ENCODE results near the gene FFAR4.

FFAR4 gene

GRCh38 chr10:93554760-93555432 is 11.6 kb upstream of the FFAR4 start:
- peak; percentile 81 for DNase-seq (ENCODE audit: low read depth)
- TF ChIP-seq, protein P1, sequence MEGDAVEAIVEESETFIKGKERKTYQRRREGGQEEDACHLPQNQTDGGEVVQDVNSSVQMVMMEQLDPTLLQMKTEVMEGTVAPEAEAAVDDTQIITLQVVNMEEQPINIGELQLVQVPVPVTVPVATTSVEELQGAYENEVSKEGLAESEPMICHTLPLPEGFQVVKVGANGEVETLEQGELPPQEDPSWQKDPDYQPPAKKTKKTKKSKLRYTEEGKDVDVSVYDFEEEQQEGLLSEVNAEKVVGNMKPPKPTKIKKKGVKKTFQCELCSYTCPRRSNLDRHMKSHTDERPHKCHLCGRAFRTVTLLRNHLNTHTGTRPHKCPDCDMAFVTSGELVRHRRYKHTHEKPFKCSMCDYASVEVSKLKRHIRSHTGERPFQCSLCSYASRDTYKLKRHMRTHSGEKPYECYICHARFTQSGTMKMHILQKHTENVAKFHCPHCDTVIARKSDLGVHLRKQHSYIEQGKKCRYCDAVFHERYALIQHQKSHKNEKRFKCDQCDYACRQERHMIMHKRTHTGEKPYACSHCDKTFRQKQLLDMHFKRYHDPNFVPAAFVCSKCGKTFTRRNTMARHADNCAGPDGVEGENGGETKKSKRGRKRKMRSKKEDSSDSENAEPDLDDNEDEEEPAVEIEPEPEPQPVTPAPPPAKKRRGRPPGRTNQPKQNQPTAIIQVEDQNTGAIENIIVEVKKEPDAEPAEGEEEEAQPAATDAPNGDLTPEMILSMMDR (conservative IDR thresholded peaks at IDR 0.05; ENCODE audit: low read depth, low read length): peak; percentile 87
- no peak overlapping the region for H3K4me3 ChIP-seq (ENCODE audit: low read depth, low read length)

DNA sequence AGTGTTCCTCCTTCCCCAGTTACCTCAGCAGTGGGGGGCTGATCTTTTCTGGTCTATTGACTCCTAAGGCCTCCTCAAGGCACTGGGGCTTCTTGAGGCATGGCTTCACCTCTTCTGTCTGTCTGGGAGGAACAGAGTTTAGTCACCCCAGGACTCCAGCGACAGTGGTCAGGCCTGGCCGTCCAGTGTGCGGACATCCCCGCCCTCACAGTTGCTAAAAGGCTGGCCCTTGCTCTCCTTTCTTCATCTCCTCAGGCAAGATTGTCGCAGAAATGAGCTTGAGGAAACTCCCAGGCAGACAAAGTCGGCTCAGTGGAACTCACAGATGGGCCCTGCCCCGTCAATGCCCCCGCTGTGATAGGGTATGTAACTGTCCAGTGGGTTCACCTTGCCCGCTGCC is 7.0 kb upstream of the FFAR4 start:
- no peak overlapping the region for H3K4me3 ChIP-seq (ENCODE audit: low read depth, low read length)
- DNase-seq (ENCODE audit: low read depth): no peak
- TF ChIP-seq, protein P1 (conservative IDR thresholded peaks at IDR 0.05; ENCODE audit: low read depth, low read length): no peak

GRCh38 chr10:93560541-93560940 is 5.9 kb upstream of the FFAR4 start:
- H3K4me3 ChIP-seq (ENCODE audit: low read depth, low read length): no peak overlapping the region
- no peak for DNase-seq (ENCODE audit: low read depth)
- TF ChIP-seq, protein P1 (conservative IDR thresholded peaks at IDR 0.05; ENCODE audit: low read depth, low read length): no peak

- DNase-seq (ENCODE audit: low read depth): no peak
- no peak overlapping the region for H3K4me3 ChIP-seq (ENCODE audit: low read depth, low read length)
- TF ChIP-seq, protein P1 (conservative IDR thresholded peaks at IDR 0.05; ENCODE audit: low read depth, low read length): no peak
These were observed 1.0 kb upstream of the FFAR4 start for GRCh38 chr10:93565446-93565845.

DNA sequence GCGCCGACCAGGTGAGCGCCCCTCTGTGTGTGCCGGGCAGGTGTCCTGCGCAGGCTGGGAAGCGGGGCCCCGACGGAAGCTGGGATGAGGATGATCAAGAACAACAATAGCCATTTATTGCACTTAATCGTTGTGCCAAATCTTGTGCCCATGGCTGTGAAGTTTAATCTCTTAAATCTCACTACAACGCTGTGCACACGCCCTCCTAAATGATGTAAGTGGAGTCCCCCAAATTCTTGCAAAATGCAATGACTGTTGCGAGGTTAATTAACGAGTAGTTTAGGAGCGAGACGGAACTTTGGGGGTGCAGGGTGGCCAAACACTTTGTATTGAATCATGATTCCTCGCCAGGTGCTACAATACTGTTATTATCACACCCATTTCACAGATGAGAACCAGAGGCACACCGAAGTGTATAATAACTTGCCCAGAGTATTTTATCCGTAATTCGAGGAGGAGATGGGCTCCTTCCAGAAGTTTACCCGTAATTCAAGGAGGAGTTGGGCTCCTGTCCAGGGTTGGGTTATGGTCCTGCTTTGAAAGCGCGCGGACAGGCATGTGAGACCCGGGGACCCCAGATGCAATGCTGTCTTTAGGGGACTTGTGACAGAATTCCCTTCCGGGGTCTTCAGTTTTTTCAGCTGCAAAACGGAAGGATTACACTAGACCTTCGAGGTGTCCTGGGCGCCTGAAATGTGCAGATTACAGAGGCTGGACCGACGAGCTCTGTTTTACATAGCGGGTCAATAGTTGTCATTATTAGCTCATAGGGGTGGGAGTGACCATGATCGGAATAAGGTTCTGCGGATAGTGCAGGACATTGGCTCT is 1.0 kb downstream of the FFAR4 start:
- no peak overlapping the region for H3K4me3 ChIP-seq (ENCODE audit: low read depth, low read length)
- no peak for DNase-seq (ENCODE audit: low read depth)
- TF ChIP-seq, protein P1 (conservative IDR thresholded peaks at IDR 0.05; ENCODE audit: low read depth, low read length): no peak

GRCh38 chr10:93568105-93568390 is 1.6 kb downstream of the FFAR4 start:
- TF ChIP-seq, protein P1 (conservative IDR thresholded peaks at IDR 0.05; ENCODE audit: low read depth, low read length): no peak
- DNase-seq (ENCODE audit: low read depth): no peak
- no peak overlapping the region for H3K4me3 ChIP-seq (ENCODE audit: low read depth, low read length)

DNA sequence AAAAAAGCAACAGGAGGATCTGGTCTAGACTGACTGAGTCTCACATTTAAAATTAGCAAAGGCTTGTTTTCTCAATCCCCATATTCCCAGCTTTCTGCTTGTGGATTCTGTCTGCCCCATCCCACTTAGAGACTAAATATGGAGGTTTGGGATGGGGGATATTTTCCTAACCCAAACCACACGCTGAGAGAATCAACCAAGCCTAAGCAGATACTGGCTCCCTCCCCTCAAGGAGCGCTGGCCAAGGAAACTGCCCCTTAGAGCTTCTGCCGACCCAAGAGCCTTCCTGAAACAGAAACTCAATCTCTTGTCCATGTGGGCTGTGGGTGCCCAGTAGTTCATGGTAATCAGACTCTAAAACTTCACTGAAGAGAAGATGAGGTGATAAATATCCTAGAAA is 3.9 kb downstream of the FFAR4 start:
- TF ChIP-seq, protein P1 (conservative IDR thresholded peaks at IDR 0.05; ENCODE audit: low read depth, low read length): no peak

More for the DNA sequence above, 3.9 kb downstream of the FFAR4 start:
- no peak for DNase-seq (ENCODE audit: low read depth)
- H3K4me3 ChIP-seq (ENCODE audit: low read depth, low read length): no peak overlapping the region

Data from choroid plexus epithelial cell (primary cell).